ENCODE results near the gene UBE2H. TPM values are rescaled to one million over a fixed set of nuclear protein-coding genes. Genes with fewer than 3 reads are reported as not detected.
"Not testable (repeated sequence)": the region's sequence is repeated elsewhere in the genome, so short reads cannot be mapped to it uniquely, and the experiment has no call there.

Gene UBE2H
- total RNA-seq, 1 donor from 2014 or later: 194 TPM

DNA sequence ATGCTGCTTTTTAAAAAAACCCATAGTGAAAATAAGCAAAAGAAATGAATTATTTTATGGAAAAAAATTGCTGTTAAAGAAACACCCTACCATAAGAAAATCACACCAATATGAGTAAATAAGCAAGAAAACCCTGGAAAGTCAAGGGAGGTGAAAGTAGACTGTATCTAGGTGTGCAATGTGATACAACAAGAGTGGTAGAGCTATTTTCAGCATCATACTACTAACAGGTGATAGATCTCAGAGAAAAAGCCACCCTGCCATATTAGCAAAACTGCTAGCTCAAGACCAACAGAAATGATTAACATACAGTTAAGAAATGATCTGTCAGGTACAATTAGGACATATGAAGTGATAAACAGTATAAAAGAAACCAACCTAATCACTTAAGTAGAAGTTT lies 54.8 kb downstream of the UBE2H start:
- H3K4me2 ChIP-seq (ENCODE audit: low read length): no peak overlapping the region
- Mint-ChIP-seq H3K27ac (ENCODE audit: unreplicated experiment) (no peak overlapping the region), H3K4me1 (ENCODE audit: low read depth, unreplicated experiment) (peaks cover 8% of the 10 kb centered on the region), H3K4me3 (ENCODE audit: unreplicated experiment) (no peak overlapping the region), H3K9me3 (ENCODE audit: unreplicated experiment) (no peaks in the 10 kb centered on the region), H3K27me3 (ENCODE audit: low read depth, unreplicated experiment) (no peaks in the 10 kb centered on the region), H3K36me3 (ENCODE audit: low read depth, unreplicated experiment) (peaks cover 9% of the 10 kb centered on the region)
- FAIRE-seq (no peak), DNase-seq (ENCODE audit: low read depth) (no peak)
- peaks cover 12% of the 10 kb centered on the region for H3K36me3 ChIP-seq (ENCODE audit: insufficient read depth, low read length)
- no peak overlapping the region for H3K4me3 ChIP-seq (ENCODE audit: insufficient read depth, low read depth, low read length)
- no peaks in the 10 kb centered on the region for H3K9me3 ChIP-seq (ENCODE audit: insufficient read depth, low read depth, low read length)
- H3K9ac ChIP-seq (ENCODE audit: low read length): no peak overlapping the region
- H3K27ac ChIP-seq (ENCODE audit: low read depth, low read length): no peak overlapping the region
- no peaks in the 10 kb centered on the region for H3K27me3 ChIP-seq (ENCODE audit: insufficient read depth, low read length)
- no peak overlapping the region for H2AFZ ChIP-seq (ENCODE audit: low read depth, low read length)
- peaks cover 15% of the 10 kb centered on the region for H3K4me1 ChIP-seq (ENCODE audit: insufficient read depth, low read length)
- H4K20me1 ChIP-seq (ENCODE audit: insufficient read depth, low read length): peaks cover 87% of the 10 kb centered on the region
- peaks cover 87% of the 10 kb centered on the region for H3K79me2 ChIP-seq (ENCODE audit: insufficient read depth, low read length)
- no peak for TF ChIP-seq EZH2 (IDR thresholded peaks at IDR 0.05; ENCODE audit: insufficient read depth, low read length)
- TF ChIP-seq, protein P1, sequence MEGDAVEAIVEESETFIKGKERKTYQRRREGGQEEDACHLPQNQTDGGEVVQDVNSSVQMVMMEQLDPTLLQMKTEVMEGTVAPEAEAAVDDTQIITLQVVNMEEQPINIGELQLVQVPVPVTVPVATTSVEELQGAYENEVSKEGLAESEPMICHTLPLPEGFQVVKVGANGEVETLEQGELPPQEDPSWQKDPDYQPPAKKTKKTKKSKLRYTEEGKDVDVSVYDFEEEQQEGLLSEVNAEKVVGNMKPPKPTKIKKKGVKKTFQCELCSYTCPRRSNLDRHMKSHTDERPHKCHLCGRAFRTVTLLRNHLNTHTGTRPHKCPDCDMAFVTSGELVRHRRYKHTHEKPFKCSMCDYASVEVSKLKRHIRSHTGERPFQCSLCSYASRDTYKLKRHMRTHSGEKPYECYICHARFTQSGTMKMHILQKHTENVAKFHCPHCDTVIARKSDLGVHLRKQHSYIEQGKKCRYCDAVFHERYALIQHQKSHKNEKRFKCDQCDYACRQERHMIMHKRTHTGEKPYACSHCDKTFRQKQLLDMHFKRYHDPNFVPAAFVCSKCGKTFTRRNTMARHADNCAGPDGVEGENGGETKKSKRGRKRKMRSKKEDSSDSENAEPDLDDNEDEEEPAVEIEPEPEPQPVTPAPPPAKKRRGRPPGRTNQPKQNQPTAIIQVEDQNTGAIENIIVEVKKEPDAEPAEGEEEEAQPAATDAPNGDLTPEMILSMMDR (IDR thresholded peaks at IDR 0.05; ENCODE audit: insufficient read depth, low read depth, low read length): no peak

DNA sequence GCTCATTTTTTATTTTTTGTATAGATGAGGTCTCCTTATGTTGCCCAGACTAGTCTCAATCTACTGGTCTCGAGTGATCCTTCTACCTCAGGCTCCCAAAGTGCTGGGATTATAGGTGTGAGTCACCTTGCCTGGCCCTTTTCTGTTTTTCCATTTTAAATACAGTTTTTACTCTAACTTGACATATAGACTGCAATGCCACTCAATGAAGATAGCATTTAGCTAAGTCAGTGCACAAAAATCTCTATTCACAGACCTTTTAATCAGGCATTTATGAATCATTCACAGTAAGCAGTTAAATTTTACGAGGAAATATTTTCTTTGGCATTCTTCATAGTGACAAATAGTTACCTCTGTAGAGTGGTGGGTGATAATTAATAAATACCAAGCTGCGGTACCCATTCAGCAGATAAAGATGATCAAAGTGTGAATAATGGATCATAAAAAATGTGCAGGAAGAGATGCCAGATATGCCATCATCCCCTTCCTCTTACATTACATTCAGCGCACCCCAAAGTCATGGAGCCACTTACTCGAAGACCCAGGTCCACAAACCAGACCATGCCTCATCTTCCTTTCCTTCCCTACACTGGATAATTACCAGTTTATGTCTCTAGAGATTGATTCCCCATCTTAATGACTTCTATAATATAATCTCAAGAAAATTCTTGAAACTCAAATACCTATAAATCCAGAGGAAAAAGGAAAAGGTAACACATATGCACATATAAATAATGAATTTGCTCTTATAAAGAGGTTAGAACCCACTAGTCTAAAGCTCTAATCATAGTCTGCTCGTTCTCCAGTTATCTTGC lies 56.0 kb downstream of the UBE2H start:
- Mint-ChIP-seq H3K27ac (ENCODE audit: unreplicated experiment) (no peak overlapping the region), H3K36me3 (ENCODE audit: low read depth, unreplicated experiment) (peaks cover 9% of the 10 kb centered on the region)

DNA sequence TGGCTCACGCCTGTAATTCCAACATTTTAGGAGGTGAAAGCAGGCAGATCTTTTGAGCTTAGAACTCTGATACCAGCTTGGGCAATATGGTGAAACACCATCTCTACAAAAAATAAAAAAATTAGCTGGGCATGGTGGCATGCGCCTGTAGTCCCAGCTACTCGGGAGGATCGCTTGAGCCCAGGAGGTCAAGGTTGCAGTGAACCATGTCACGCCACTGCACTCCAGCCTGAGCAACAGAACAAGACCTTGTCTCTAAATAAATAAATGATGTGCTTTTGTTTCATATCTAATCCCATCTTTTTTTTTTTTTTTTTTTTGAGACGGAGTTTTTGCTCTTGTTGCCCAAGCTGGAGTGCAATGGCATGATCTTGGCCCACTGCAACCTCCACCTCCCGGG lies 58.6 kb downstream of the UBE2H start:
- H3K9me3 Mint-ChIP-seq (ENCODE audit: unreplicated experiment); H3K9ac ChIP-seq (ENCODE audit: low read length); H3K4me3 ChIP-seq (ENCODE audit: insufficient read depth, low read depth, low read length); H3K27ac ChIP-seq (ENCODE audit: low read depth, low read length); H3K4me2 ChIP-seq (ENCODE audit: low read length); H3K27me3 ChIP-seq (ENCODE audit: insufficient read depth, low read length); H3K27ac Mint-ChIP-seq (ENCODE audit: unreplicated experiment); FAIRE-seq; H3K9me3 ChIP-seq (ENCODE audit: insufficient read depth, low read depth, low read length); H2AFZ ChIP-seq (ENCODE audit: low read depth, low read length); H3K36me3 Mint-ChIP-seq (ENCODE audit: low read depth, unreplicated experiment); H3K4me3 Mint-ChIP-seq (ENCODE audit: unreplicated experiment); H3K36me3 ChIP-seq (ENCODE audit: insufficient read depth, low read length); H3K4me1 Mint-ChIP-seq (ENCODE audit: low read depth, unreplicated experiment); DNase-seq (ENCODE audit: low read depth); H3K27me3 Mint-ChIP-seq (ENCODE audit: low read depth, unreplicated experiment): not testable (repeated sequence)
- Histone ChIP-seq H3K79me2 (ENCODE audit: insufficient read depth, low read length) (peaks cover 85% of the 10 kb centered on the region), H4K20me1 (ENCODE audit: insufficient read depth, low read length) (peaks cover 80% of the 10 kb centered on the region), H3K4me1 (ENCODE audit: insufficient read depth, low read length) (peaks cover 13% of the 10 kb centered on the region)

More for the DNA sequence above, 56.0 kb downstream of the UBE2H start:
- H3K27me3 ChIP-seq (ENCODE audit: insufficient read depth, low read length): no peaks in the 10 kb centered on the region
- H3K4me3 Mint-ChIP-seq (ENCODE audit: unreplicated experiment): no peak overlapping the region
- FAIRE-seq: peak; percentile 43
- H4K20me1 ChIP-seq (ENCODE audit: insufficient read depth, low read length): peaks cover 82% of the 10 kb centered on the region
- H3K4me2 ChIP-seq (ENCODE audit: low read length): peak overlapping the region; percentile 51
- TF ChIP-seq EZH2 (IDR thresholded peaks at IDR 0.05; ENCODE audit: insufficient read depth, low read length): no peak
- TF ChIP-seq, protein P1 (IDR thresholded peaks at IDR 0.05; ENCODE audit: insufficient read depth, low read depth, low read length): no peak
- no peaks in the 10 kb centered on the region for H3K9me3 Mint-ChIP-seq (ENCODE audit: unreplicated experiment)
- H3K27ac ChIP-seq (ENCODE audit: low read depth, low read length): peak overlapping the region; percentile 60
- no peak overlapping the region for H3K9ac ChIP-seq (ENCODE audit: low read length)
- no peak overlapping the region for H3K4me3 ChIP-seq (ENCODE audit: insufficient read depth, low read depth, low read length)
- peaks cover 13% of the 10 kb centered on the region for H3K4me1 ChIP-seq (ENCODE audit: insufficient read depth, low read length)
- no peaks in the 10 kb centered on the region for H3K9me3 ChIP-seq (ENCODE audit: insufficient read depth, low read depth, low read length)
- H3K79me2 ChIP-seq (ENCODE audit: insufficient read depth, low read length): peaks cover 83% of the 10 kb centered on the region
- DNase-seq (ENCODE audit: low read depth): peak; percentile 76
- peaks cover 11% of the 10 kb centered on the region for H3K36me3 ChIP-seq (ENCODE audit: insufficient read depth, low read length)
- H3K27me3 Mint-ChIP-seq (ENCODE audit: low read depth, unreplicated experiment): no peaks in the 10 kb centered on the region
- no peak overlapping the region for H2AFZ ChIP-seq (ENCODE audit: low read depth, low read length)
- peaks cover 8% of the 10 kb centered on the region for H3K4me1 Mint-ChIP-seq (ENCODE audit: low read depth, unreplicated experiment)
